ENCODE measurements around the gene TBC1D20. TPM values are rescaled to one million over a fixed set of nuclear protein-coding genes. Genes with fewer than 3 reads are reported as not detected.

The TBC1D20 gene
- total and polyA plus RNA-seq, 2 donors from 2014 or later: 19.5 to 26.2 TPM

GRCh38 chr20:391041-391711 lies 71.2 kb downstream of the TBC1D20 start:
- H3K9me3 ChIP-seq (ENCODE audit: control insufficient read depth in 2 of 3, insufficient read depth in 1 of 3, low read length in 3 of 3): no peaks in the 10 kb centered on the region
- no peak overlapping the region for H3K9ac ChIP-seq (ENCODE audit: low read length in 3 of 3)
- H3K4me3 ChIP-seq (ENCODE audit: low read length in 3 of 3): no peak overlapping the region
- no peak overlapping the region for H3K27ac ChIP-seq (ENCODE audit: low read depth in 2 of 2, low read length in 2 of 2)
- DNase-seq (peak in 3 of 5 donors; percentile 34 to 35 (median 34)), FAIRE-seq (no peak)
- H3K27me3 ChIP-seq (ENCODE audit: control insufficient read depth, insufficient read depth, low read length): no peaks in the 10 kb centered on the region
- intact Hi-C loops (cut with DNase I): no loop called here
- no peaks in the 10 kb centered on the region for H3K36me3 ChIP-seq (ENCODE audit: control insufficient read depth in 2 of 3, insufficient read depth in 3 of 3, low read length in 3 of 3)
- H3K4me1 ChIP-seq (ENCODE audit: control insufficient read depth in 2 of 3, insufficient read depth in 2 of 3, low read depth in 1 of 3, low read length in 3 of 3): peaks cover 0 to 4% (median 0%) of the 10 kb centered on the region in 3 donors
- TF ChIP-seq, protein P1, sequence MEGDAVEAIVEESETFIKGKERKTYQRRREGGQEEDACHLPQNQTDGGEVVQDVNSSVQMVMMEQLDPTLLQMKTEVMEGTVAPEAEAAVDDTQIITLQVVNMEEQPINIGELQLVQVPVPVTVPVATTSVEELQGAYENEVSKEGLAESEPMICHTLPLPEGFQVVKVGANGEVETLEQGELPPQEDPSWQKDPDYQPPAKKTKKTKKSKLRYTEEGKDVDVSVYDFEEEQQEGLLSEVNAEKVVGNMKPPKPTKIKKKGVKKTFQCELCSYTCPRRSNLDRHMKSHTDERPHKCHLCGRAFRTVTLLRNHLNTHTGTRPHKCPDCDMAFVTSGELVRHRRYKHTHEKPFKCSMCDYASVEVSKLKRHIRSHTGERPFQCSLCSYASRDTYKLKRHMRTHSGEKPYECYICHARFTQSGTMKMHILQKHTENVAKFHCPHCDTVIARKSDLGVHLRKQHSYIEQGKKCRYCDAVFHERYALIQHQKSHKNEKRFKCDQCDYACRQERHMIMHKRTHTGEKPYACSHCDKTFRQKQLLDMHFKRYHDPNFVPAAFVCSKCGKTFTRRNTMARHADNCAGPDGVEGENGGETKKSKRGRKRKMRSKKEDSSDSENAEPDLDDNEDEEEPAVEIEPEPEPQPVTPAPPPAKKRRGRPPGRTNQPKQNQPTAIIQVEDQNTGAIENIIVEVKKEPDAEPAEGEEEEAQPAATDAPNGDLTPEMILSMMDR (IDR thresholded peaks at IDR 0.05; ENCODE audit: borderline replicate concordance, extremely low read depth, insufficient read depth): no peak

GRCh38 chr20:389220-389619 lies 73.1 kb downstream of the TBC1D20 start:
- Histone ChIP-seq H3K9me3 (ENCODE audit: control insufficient read depth in 2 of 3, insufficient read depth in 1 of 3, low read length in 3 of 3) (no peaks in the 10 kb centered on the region), H3K4me3 (ENCODE audit: low read length in 3 of 3) (no peak overlapping the region), H3K9ac (ENCODE audit: low read length in 3 of 3) (no peak overlapping the region), H3K4me1 (ENCODE audit: control insufficient read depth in 2 of 3, insufficient read depth in 2 of 3, low read depth in 1 of 3, low read length in 3 of 3) (peaks cover 0 to 4% (median 0%) of the 10 kb centered on the region in 3 donors), H3K27me3 (ENCODE audit: control insufficient read depth, insufficient read depth, low read length) (no peaks in the 10 kb centered on the region), H3K27ac (ENCODE audit: low read depth in 2 of 2, low read length in 2 of 2) (no peak overlapping the region), H3K36me3 (ENCODE audit: control insufficient read depth in 2 of 3, insufficient read depth in 3 of 3, low read length in 3 of 3) (no peaks in the 10 kb centered on the region)
- FAIRE-seq (no peak), DNase-seq (no peak)
- intact Hi-C loops (cut with DNase I): no loop called here
- TF ChIP-seq, protein P1 (IDR thresholded peaks at IDR 0.05; ENCODE audit: borderline replicate concordance, extremely low read depth, insufficient read depth): no peak

- TF ChIP-seq, protein P1 (IDR thresholded peaks at IDR 0.05; ENCODE audit: borderline replicate concordance, extremely low read depth, insufficient read depth): no peak
- Histone ChIP-seq H3K4me3 (ENCODE audit: low read length in 3 of 3) (no peak overlapping the region), H3K27ac (ENCODE audit: low read depth in 2 of 2, low read length in 2 of 2) (no peak overlapping the region), H3K9ac (ENCODE audit: low read length in 3 of 3) (no peak overlapping the region), H3K27me3 (ENCODE audit: control insufficient read depth, insufficient read depth, low read length) (no peaks in the 10 kb centered on the region), H3K36me3 (ENCODE audit: control insufficient read depth in 2 of 3, insufficient read depth in 3 of 3, low read length in 3 of 3) (no peaks in the 10 kb centered on the region), H3K4me1 (ENCODE audit: control insufficient read depth in 2 of 3, insufficient read depth in 2 of 3, low read depth in 1 of 3, low read length in 3 of 3) (peaks cover 0 to 4% (median 0%) of the 10 kb centered on the region in 3 donors), H3K9me3 (ENCODE audit: control insufficient read depth in 2 of 3, insufficient read depth in 1 of 3, low read length in 3 of 3) (no peaks in the 10 kb centered on the region)
- intact Hi-C loops (cut with DNase I): no loop called here
- DNase-seq (no peak), FAIRE-seq (no peak)
These were observed 74.0 kb downstream of the TBC1D20 start for GRCh38 chr20:388034-388994.

Data from kidney (tissue), 14 donors.